HL-60 (cell line): Measurements from ENCODE around the gene CPNE4.

Source experiments
- GABPA ChIP-seq: IDR thresholded peaks from 2 replicates; pipeline ENCODE4 v1.6.1; 2012; ENCODE audit warnings: low read depth
- POLR2AphosphoS5 ChIP-seq: IDR thresholded peaks from 2 replicates; pipeline ENCODE4 v1.6.1; 2012; ENCODE audit warnings: low read depth

- TF ChIP-seq POLR2AphosphoS5: no peak
- no peak for TF ChIP-seq GABPA
These were observed 122.6 kb downstream of the CPNE4 start for GRCh38 chr3:131912255-131912654.
